GM19395 (cell line): Measurements from ENCODE around the gene SYNE2.
"Not testable (repeated sequence)": the region's sequence is repeated elsewhere in the genome, so short reads cannot be mapped to it uniquely, and the experiment has no call there.

Experiments
- ATAC-seq: cut with Tn5 transposase; IDR thresholded peaks from one replicate; pipeline ENCODE4 v1.9.1; 2021; ENCODE audit warnings: mild to moderate bottlenecking, moderate library complexity; ENCODE audit not compliant: unreplicated experiment

Gene SYNE2

GRCh38 chr14:64118403-64118742 lies 265.6 kb downstream of the SYNE2 start:
- ATAC-seq = not testable (repeated sequence)

GRCh38 chr14:64118892-64119291 lies 266.1 kb downstream of the SYNE2 start:
- ATAC-seq = no peak

- ATAC-seq = no peak
These were observed 266.7 kb downstream of the SYNE2 start for GRCh38 chr14:64119500-64119899.

GRCh38 chr14:64119980-64120379 lies 267.2 kb downstream of the SYNE2 start:
- no peak for ATAC-seq

- ATAC-seq = no peak
These were observed 270.5 kb downstream of the SYNE2 start for GRCh38 chr14:64123241-64123822.

DNA sequence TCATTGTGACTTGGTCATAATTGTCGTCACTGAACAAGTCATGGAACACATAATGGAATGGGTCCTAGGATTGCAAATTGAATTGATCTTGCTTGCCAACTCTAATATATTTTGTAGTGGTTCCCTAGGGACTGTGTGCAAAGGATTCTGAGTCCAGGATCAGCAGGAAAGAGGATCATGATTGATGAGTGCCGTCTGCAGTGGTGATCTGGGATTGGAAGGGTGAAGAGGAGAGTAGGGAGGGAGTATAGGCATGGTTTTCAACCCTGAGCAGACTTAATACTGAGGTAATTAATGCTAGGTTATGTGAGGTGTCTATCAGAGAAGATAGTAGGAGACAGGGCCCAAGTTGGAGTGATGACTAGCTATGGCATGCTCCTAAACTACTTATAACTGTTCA lies 272.5 kb downstream of the SYNE2 start:
- ATAC-seq = no peak

DNA sequence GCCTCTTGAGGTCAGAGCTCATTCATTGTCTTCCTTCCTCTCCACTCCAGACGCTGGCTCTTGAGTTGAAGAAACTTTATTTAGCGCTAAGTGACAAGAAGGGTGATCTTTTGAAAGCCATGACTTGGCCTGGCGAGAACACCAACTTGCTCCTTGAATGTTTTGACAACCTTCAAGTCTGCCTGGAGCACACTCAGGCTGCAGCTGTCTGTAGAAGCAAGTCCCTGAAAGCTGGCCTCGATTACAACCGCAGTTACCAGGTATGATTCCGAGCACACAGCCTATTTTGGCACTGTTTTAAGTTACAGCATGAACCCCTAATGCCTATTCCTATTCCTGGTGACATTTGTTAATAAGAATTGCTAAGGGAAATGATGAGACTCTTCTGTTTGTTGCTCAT lies 273.7 kb downstream of the SYNE2 start:
- no peak for ATAC-seq

GRCh38 chr14:64137657-64138290 lies 285.0 kb downstream of the SYNE2 start:
- ATAC-seq = no peak

DNA sequence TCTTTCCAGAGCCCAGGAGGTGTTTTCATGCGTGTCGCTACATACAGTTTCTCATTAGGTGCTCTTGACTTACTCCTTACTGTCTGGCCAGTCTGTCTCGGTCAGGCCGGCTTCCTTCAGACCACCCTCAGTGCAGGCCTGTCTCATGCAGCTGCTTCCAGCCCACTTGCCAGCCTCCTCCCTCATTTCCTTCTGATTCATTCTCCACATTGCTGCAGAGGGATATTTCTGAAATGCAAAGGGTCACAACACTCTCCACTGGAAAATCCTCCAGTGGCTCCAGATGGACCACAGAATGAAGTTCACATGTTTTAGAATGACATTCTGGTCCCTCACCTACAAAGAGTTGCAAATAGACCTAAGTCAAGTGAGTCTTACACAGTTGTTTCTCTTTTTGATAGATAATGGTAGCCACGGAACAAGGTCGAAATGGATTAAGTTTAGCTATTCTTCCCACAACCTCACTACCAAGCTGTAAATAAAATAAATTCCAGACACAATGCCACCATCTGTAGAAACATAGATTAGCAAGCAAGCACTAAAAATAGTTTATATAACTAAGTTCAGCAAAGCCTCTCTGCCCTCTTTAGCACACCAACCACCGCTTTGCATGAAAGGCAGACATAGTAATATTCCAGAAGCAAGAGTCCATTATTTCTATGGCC lies 294.5 kb downstream of the SYNE2 start:
- ATAC-seq = no peak

GRCh38 chr14:64149921-64150320 lies 297.1 kb downstream of the SYNE2 start:
- no peak for ATAC-seq

DNA sequence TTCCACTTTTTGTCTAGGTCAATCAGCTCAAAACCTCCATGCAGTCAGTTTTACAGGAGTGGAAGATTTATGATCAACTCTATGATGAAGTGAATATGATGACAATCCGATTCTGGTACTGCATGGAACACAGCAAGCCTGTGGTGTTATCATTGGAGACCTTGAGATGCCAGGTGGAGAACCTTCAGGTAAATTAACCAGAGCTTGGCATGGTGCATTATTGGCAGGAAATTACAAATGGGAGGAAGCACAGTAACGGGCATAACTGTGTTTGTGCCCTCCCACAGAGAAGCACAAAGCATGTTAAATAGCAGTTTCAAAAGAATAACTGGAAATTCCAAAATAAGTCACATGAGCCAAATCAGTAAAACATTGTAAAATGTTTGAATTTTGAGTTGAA lies 305.8 kb downstream of the SYNE2 start:
- no peak for ATAC-seq

DNA sequence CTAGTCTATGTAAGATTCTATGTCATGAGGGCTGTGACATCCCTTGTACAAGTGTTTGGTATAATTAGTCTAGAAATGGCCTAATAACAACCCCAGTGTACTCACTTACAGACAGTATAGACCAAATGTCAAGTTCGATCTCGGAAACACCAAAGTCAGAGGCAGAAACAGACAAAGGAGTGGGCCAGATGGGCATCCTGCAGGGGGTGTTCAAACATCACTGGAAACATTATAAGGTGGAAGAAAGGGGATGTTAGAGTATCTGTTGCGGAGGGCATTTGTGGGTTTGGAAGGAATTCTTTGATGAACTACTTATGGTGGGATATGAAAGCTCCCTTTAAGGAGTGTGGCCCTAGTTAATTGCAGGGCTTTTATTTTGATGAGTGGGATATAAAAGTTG lies 306.8 kb downstream of the SYNE2 start:
- no peak for ATAC-seq

DNA sequence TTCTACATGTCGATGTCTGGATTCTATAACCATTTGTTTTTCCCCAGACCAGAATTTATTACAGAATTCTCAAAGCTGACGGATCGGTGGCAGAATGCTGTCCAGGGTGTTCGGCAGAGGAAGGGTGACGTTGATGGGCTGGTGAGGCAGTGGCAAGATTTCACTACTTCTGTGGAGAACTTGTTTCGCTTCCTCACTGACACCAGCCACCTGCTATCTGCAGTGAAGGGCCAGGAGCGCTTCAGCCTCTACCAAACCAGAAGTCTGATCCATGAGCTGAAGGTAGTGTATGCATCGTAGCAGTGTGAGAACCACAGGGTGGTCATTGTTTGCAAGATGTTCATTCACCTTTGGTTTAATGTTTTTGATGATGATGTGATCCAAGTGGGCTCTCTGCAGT lies 317.4 kb downstream of the SYNE2 start:
- peak; percentile 70 for ATAC-seq

GRCh38 chr14:64174922-64175782 lies 322.3 kb downstream of the SYNE2 start:
- ATAC-seq = no peak

- no peak for ATAC-seq
These were observed 323.5 kb downstream of the SYNE2 start for GRCh38 chr14:64176330-64176729.

- ATAC-seq = no peak
These were observed 326.0 kb downstream of the SYNE2 start for GRCh38 chr14:64178814-64179213.

- not testable (repeated sequence) for ATAC-seq
These were observed 330.1 kb downstream of the SYNE2 start for GRCh38 chr14:64182908-64183307.

DNA sequence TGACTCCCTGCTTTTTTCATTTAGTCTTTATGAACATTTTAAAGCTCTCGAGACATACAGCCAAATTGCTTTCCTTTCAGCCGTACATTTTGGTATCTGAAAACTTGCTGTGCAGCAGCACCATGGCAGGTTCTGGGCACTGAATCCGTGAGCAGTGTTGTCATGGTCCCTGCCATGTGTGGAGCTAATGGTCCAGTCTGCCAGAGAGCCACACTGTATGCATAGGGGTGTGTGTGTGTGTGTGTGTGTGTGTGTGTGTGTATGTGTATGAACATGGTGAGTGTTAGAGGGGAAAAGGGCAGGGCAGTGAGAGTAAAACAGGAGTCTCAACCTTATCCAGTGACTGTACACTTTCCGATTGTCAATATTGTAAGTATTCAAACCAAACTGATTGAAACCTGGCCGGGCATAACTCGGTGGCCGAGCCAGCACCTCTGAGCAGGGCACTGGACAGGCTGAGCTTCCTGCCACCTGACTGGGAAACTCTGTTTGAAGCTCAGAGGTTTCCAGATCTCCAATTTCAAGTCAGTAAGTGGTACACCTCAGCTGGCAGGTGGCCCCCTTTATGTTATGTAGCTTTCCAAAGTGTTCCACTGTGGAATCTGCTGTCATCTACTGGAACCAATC lies 331.4 kb downstream of the SYNE2 start:
- ATAC-seq = no peak

DNA sequence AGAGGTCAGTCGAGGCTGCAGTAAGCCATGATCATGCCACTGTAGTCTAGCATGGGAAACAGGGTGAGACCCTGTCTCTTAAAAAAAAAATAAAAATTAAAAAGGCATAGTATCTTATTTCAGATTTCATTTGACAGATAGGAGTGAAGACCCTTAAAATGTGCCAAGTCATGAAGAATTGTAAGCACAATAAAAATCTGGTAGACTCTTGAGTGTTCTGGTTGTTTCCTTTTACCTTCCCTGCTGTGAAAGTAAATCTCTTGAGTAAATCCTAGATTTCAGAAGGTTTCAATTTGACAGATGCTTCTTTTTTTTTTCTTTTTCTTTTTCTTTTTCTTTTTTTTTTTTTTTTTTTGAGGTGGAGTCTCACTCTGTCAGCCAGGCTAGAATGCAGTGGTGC lies 332.4 kb downstream of the SYNE2 start:
- ATAC-seq = no peak

GRCh38 chr14:64186231-64187129 lies 333.7 kb downstream of the SYNE2 start:
- no peak for ATAC-seq
